NCI-H1092 (cell line): Measurements from ENCODE around the gene SLC1A4.
"Not testable (repeated sequence)": the region's sequence is repeated elsewhere in the genome, so short reads cannot be mapped to it uniquely, and the experiment has no call there.

ENCODE experiments used
- DNase-seq: peaks from one replicate; lab custom pipeline; 2025; lab: John Stamatoyannopoulos, UW

Gene SLC1A4

GRCh38 chr2:64966017-64966416 lies 23.2 kb upstream of the SLC1A4 start:
- DNase-seq: no peak

- no peak for DNase-seq
These were observed 22.4 kb upstream of the SLC1A4 start for GRCh38 chr2:64966839-64967238.

GRCh38 chr2:64967601-64968000 lies 21.6 kb upstream of the SLC1A4 start:
- no peak for DNase-seq

- not testable (repeated sequence) for DNase-seq
These were observed 20.1 kb upstream of the SLC1A4 start for GRCh38 chr2:64969086-64969485.

- no peak for DNase-seq
These were observed 18.7 kb upstream of the SLC1A4 start for GRCh38 chr2:64970495-64970894.

GRCh38 chr2:64972426-64972825 lies 16.8 kb upstream of the SLC1A4 start:
- DNase-seq: no peak

GRCh38 chr2:64972876-64973275 lies 16.3 kb upstream of the SLC1A4 start:
- no peak for DNase-seq

- no peak for DNase-seq
These were observed 13.9 kb upstream of the SLC1A4 start for GRCh38 chr2:64975232-64975821.

GRCh38 chr2:64976276-64976675 lies 12.9 kb upstream of the SLC1A4 start:
- DNase-seq: no peak

- no peak for DNase-seq
These were observed 10.5 kb upstream of the SLC1A4 start for GRCh38 chr2:64978514-64979268.

- no peak for DNase-seq
These were observed 9.5 kb upstream of the SLC1A4 start for GRCh38 chr2:64979744-64980143.

- no peak for DNase-seq
These were observed 9.0 kb upstream of the SLC1A4 start for GRCh38 chr2:64980183-64980582.

- no peak for DNase-seq
These were observed 6.8 kb upstream of the SLC1A4 start for GRCh38 chr2:64982311-64982857.

GRCh38 chr2:64982932-64983331 lies 6.3 kb upstream of the SLC1A4 start:
- DNase-seq: no peak

- no peak for DNase-seq
These were observed 3.8 kb upstream of the SLC1A4 start for GRCh38 chr2:64985447-64985846.

GRCh38 chr2:64987001-64987955 lies 1.9 kb upstream of the SLC1A4 start:
- DNase-seq: no peak

- DNase-seq: no peak
These were observed 1.2 kb upstream of the SLC1A4 start for GRCh38 chr2:64987956-64988419.

- peak; percentile 78 for DNase-seq
These were observed 626 bp upstream of the SLC1A4 start for GRCh38 chr2:64988420-64989125.

- no peak for DNase-seq
These were observed 899 bp downstream of the SLC1A4 start for GRCh38 chr2:64989982-64990614.

GRCh38 chr2:64990876-64991275 lies 1.7 kb downstream of the SLC1A4 start:
- DNase-seq: no peak

- DNase-seq: no peak
These were observed 3.0 kb downstream of the SLC1A4 start for GRCh38 chr2:64992218-64992617.
